Ishikawa (cell line): Measurements from ENCODE around the gene OSCP1.

ENCODE experiments used
- CREB1 ChIP-seq: IDR thresholded peaks from 2 replicates; pipeline ENCODE4 v1.6.1; 2012; ENCODE audit warnings: low read depth
- EGR1 ChIP-seq: IDR thresholded peaks from 2 replicates; pipeline ENCODE4 v1.6.1; 2012
- MAX ChIP-seq: IDR thresholded peaks from 2 replicates; pipeline ENCODE4 v1.6.1; 2012

GRCh38 chr1:36456391-36456928 is 6.2 kb upstream of the OSCP1 start:
- TF ChIP-seq CREB1, result no peak
- TF ChIP-seq EGR1, result no peak
- no peak for TF ChIP-seq MAX
